Effector CD4-positive, alpha-beta T cell (primary cell): Measurements from ENCODE around the gene KCNH2.

Source experiments
- DNase-seq: peaks from one replicate; pipeline ENCODE4 v3.0.0-alpha.2; 2020

KCNH2 gene

GRCh38 chr7:150945853-150946420 is 32.2 kb downstream of the KCNH2 start:
- DNase-seq: no peak

- DNase-seq: no peak
These were observed 32.8 kb downstream of the KCNH2 start for GRCh38 chr7:150945171-150945852.

GRCh38 chr7:150944066-150945042 is 33.8 kb downstream of the KCNH2 start:
- DNase-seq: no peak

- DNase-seq: no peak
These were observed 34.7 kb downstream of the KCNH2 start for GRCh38 chr7:150943453-150943814.

DNA sequence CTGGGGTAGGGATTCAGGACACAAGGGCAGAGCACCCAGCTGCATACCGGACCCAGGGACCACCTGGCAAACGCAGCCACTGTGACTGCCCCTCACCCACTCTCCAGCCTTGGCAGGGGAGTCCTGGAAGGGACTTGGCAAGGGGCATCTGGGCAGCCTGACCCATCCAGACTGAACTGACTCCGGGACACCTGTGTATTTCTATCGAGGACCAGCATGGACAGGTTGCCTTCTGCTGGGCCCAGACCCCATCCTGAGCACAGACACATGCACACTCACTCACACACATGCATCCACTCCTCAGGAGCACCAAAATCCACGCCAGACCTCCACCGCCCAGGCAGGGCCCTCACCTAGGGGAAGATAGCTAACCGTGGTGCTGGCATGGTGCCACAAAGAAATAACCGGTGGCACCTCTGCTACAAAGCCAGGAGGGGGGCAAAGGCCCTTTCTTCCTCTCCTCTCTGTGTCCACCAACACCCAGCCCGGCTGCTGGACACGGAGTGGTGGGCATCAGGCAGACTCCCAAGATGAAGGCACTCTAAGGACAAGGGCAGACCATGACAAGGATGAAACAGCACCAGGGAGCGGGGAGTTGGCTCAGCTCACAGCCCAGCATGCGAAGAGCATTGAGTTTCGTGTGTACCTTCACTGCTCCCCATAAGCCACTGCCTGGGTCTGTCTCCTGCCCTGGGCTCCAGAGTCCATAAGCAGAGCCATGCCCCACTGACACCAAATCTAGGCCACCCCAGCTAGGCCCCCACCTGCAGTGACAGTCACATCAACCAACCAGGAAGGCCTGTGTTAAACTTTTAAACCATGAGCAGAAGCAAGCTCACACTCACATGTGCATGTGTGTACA is 35.3 kb downstream of the KCNH2 start:
- DNase-seq: no peak

- no peak for DNase-seq
These were observed 36.0 kb downstream of the KCNH2 start for GRCh38 chr7:150942001-150942590.

GRCh38 chr7:150941351-150942000 is 36.6 kb downstream of the KCNH2 start:
- no peak for DNase-seq

DNA sequence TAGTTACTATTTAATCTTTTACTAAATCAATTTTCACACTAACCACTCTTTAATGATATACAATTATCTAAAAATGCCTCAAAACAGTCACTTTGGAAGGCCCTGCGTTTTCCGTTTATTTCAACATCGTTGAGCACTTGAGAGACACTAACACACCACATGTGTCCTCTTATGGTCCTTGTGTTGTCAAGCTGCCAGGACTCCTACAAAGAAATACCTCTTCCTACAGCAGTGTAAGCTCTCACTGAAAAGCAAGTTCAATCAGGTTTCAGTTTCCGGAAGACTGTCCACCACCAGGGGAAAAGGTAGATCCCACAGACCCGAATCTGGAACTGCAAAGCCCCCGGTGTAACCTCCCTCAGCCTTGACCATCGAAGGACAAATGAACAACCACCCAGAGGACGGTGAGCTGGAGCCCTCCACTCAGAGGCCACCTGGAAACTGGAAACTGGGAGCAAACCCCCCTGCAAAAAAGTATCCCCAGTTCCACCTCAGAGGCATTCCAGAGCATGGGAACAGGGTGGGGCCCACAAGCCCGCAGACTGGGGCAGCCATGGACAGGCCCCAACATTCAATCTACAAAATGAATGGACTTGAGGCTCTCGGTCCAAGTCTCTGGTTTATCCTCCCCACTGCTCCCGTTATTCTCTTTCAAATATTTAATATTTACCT is 37.6 kb downstream of the KCNH2 start:
- no peak for DNase-seq

DNA sequence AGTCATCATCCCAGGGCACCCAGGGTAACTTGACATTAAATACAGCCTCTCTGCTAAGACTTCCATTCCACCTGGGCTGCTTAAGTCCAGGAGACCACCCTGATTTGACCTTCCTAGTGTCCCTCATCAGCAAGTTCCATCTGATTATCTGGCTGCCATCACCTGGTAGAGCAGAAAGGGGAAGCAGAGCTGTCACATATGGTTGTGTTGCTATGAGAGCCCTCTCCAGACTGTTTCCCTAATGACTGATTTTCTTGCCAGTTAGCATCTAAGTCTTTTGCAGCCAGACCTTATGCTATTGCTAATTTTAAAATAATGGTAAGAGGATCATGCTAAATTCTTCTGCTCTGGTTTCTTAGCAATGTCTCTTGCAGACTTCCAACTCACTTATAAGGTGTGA is 38.7 kb downstream of the KCNH2 start:
- no peak for DNase-seq

DNA sequence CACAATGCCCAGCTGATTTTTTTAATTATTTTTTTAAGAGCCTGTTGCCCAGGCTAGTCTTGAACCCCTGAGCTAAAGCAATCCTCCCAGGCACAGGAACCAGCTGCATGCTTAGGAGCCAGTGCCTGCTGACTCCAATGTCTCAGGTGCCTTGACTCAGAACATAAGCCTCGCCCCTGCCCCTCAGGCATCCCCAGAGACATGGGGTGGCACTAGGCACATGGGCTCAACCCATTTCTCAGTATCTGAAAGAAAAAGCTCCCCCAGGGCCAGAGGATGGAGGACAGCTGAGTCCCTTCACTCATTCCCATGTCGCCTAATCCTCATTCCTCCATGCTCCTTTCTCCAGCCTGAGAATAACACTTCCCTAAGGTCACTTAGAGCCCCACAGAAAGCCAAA is 39.1 kb downstream of the KCNH2 start:
- no peak for DNase-seq

DNA sequence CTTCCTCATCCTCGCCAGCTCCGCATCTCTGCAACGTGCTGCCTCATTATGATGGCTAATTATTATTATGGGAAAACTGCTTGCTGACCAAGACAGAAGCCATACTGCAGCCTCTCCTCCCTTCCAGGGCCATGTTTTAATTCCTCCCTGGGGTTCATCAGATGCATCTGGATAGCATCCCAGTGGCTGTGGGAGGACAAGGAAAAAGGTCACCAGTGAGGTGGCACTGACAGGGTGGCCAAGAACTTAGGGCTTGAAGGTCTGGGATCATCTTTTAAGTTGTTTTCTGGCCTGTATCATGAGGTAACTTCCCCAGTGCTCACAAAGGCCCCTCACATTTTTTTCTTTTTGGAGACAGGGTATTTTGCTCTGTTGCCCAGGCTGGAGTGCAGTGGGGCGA is 39.6 kb downstream of the KCNH2 start:
- DNase-seq: no peak

DNA sequence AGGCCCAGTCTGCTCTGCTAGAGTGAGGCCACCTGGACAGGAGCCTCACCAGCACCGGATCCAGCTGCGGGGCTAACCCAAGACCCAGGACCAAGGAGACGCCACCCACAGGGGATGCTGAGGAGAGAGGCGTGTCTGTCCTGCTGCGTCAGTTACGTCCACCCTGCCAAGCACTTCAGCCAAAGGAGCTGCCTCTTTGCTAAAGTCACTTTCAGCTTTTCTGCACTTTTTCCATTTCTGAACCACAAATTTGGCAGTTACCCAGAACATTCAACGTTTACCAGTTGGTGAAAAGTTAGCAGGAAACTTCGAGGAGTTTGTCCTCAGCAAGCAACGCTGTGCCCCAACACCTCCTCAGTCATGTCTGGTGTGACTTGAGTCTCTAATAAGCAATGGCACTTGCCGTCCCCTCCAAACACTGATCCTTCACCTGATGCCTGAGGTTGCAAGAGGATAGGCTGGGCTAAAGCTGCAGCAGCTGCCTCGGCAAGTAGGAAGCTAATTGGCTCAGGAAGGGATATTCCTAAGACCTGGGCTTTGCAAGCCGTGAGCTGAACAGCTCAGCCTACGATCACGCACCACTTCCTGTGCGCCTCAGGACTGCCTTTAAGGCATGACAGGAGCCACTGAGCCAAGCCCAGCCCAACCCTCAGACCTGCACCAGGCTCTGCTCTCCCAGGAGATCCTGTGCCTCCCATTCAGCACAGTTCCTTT is 40.1 kb downstream of the KCNH2 start:
- DNase-seq: no peak

DNA sequence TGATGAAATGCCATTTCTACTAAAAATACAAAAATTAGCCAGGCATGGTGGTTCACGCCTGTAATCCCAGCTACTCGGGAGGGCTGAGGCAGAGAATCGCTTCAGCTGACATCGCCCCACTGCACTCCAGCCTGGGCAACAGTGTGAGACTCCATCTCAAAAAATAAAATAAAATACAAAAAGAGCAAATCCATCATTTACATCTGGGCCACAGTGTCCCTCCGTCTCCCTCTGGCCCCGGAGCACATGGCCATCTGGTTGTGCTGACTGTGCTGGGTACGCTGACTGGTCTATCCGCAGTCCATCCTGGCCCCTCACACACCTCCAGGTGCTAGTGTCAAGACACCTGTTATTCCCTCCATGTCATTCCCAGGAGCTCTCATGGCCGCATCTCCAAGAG is 42.1 kb downstream of the KCNH2 start:
- DNase-seq: no peak

DNA sequence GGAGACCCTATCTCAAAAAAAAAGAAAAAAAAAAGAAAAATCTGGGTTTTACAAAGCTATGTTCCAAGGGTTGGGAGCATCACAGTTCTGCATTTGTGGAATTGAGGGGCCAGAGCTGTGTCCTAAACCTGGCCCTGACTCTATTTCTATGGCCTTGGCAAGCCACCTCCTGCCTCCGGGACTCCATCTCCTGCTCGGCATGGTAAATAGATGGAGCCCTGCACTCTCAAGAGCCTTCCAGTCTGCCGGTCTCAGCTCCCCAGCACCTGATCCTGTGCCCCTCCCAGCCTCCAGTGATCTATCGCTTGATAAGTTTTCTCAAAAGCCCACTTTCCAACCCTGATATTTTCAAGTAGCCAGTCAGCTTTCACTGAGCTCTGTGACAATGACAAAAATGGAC is 43.0 kb downstream of the KCNH2 start:
- DNase-seq: no peak

DNA sequence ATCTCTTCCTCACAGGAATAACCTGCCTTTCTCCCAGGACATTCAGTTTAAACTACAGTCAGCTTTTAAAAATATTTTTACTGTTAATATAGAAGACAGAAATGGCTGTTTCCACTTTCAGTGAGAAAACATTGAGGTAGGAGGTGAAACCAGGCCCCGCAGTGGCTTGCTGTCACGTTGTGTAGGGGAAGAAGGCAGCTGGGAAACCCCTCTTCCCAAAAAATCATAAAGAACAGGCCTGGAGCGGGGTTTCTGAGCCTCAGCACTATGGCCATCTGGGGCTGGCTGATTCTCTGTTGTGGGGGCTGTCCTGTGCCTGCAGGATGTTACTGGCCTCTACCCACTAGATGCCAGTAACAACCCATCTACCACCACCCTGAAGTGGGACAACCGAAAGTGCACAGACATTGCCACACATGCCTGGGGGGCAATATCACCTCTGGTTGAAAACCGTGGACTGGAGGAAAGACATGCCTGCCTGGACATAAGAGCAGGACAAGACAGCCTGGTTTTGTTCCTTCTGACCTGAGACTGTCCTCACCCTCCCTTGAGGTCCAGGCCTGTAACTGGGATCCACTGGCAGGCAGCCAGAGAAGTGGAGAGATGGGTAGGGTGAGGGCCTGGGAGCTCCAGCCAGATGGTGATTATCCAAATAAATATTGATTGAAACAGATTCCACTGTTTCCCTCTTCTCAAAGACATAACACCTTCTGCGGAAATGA is 43.9 kb downstream of the KCNH2 start:
- no peak for DNase-seq

- no peak for DNase-seq
These were observed 46.8 kb downstream of the KCNH2 start for GRCh38 chr7:150931199-150931869.

DNA sequence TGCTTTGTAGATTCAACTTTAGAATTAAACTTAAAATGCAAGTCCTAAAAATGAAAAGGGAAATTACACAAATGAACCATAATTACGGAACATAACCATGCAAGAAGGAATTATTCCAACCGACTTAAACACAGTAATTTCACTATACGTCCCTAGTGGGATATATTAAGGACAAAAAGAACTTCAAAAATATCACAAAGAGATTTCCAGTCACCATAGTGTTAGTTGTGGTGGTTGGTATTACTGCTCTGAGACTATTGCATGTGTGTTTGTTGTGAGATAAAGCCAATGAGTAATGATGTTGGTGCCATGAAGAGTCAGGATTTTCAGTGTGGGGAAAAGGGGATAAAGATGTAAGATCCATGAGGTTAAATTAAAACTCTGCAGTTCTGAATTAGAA is 49.6 kb downstream of the KCNH2 start:
- DNase-seq: no peak

DNA sequence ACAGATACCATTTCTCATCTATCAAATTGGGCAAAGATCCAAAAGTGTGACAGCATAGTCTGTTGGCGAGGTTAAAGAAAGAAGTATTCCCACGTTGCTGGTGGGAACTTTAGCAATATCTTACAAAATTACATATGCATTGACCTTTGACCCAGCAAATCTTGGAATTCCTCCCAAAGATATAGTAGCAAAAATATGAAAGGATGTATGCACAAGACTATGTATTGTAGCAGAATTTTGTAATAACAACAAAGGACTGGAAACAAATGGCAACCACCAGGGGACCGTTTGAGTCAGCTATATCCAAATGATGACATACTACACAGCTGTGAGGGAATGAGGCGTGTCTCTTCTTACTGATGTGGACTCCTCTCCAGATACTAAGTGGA is 50.2 kb downstream of the KCNH2 start:
- no peak for DNase-seq
